T-helper 9 cell (primary cell): Measurements from ENCODE around the gene MT1X.

ENCODE experiments used
- DNase-seq: peaks from one replicate; pipeline ENCODE4 v3.0.0-alpha.2; 2020

MT1X gene

DNA sequence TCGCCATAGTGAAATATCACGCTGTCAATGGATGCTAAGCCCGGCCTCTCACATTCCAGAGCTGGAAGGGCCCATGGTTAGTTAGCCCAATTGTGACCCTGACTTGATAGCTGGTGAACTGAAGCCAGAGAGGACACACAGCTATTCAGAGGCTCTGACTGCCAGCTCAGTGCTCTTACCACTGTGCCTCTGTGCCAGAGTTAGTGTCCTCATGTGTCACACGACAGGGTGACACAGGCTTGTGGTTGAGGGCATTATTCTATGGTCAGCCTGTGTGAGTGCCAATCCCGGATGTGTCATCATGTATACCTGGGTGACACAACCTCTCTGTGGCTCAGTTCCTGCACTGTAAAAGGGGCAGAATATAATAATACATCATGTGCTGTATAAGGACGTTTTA, 2.5 kb upstream of the MT1X start:
- DNase-seq = no peak

DNA sequence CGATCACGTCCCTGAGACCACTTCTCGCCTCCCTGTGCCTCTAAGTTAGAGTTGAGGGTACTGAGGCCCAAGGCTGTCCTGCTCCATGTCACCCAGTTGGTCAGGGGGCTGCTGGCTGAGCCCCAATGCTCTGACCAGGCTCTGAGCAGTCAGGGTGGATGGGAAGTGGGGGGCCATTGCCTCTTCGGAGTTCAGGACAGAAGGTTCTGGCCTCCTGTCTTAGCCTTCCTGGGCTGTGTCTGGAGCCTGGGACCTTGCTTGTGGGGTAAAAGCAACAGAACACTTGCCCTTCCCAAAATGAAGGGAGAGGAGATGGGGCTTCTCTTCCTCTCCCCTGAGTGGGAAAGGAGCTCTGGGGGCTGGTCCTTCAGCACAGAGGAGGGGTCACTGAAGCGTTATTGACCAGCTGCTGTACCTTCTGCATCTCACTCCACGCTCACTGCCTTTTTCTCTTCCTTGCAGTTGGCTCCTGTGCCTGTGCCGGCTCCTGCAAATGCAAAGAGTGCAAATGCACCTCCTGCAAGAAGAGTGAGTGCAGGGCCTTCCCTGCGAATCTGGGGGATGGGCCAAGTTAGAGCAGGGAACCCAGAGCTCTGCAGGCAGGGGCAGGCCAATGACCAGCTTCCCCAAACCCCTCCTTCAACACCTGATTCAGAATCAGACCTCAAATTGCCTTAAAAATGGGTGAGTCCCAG, 580 bp downstream of the MT1X start:
- DNase-seq = no peak

DNA sequence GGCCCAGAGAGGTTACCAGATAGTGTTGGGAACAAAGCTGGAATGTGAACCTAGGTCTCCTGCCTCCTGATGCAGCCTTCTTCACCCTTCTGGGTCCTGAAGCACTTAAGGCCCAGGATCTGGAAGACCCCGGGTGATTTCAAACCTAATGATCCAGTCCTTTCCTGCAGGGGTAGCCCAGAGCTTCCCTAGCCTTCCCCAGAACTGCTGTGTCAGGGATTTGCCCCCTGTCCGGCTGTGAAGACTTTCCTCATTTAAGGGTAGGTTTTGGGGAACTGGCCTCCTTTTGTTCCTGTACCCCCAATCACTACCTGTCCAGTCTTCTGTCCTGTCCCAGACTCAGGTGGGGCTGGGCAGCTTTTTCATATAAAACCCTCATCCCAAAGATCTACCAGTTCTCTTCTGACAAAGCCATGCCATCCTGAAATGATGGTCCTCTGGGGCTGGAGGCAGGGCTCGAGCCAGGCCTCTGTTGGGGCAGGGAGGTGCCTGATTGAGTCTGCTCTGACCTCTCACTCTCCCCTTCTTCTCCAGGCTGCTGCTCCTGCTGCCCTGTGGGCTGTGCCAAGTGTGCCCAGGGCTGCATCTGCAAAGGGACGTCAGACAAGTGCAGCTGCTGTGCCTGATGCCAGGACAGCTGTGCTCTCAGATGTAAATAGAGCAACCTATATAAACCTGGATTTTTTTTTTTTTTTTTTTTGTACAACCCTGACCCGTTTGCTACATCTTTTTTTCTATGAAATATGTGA, 1.3 kb downstream of the MT1X start:
- DNase-seq = no peak

DNA sequence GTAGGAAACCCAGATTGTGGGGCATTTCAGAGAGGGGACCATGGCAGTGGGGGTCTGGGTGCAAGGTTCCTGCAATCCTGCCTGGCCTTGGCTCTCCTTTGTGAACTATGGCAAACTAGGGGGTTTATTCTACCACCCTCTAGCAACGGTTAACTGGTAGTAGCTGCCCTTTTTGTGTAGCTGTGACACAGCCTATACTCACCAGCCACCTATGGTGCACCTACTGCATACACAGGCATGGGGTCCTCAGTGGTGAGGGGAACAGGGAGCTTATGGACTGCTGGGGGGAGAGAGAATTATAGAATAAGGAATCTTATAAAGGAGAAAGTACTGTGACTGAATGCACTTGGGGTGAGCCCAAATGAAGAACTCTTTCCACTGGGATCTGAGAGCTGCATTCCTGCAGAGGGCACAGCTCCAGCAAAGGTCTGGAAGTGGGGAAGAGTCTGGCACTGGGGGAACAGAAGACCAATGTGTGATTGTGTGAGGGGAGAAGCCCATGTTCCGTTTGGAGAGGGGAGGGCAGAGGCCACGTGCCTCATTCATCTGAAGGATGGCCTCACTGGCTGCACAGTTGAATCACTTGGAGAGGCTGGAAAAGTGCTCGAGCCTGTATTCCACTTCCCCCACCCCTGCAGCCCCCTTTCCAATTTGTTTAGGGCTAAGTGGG, 2.1 kb downstream of the MT1X start:
- no peak for DNase-seq

DNA sequence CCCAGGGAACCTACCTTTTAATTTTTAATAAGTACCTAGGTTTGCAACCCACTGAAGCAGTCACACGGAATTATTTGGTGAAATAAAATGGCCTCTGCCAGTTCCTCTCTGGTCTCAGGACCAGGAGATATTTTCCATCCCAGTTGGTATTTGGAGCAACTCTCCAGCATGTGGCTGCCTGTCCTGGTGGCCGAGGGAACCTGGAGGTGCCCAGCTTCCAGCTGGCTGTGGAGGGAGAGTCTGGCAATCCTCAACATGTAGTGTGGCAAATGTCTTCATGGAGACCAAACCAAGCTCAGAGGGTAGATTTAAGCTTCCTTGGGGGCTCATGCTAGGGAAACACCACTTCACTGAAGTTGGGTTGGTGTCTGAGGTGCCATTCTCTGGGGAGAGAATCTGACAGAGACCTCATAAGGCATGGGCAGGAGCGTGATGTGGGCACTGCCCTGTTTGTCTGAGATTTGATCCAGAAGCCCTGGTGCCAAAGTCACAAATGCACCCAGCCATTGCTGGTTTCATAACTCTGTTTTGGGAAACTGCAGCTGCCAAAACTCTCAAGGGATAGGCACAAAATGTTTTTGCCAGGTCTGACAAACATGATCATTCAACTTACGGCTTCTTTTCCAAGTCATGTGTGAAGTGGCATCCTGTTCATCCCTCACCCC, 2.8 kb downstream of the MT1X start:
- no peak for DNase-seq

DNA sequence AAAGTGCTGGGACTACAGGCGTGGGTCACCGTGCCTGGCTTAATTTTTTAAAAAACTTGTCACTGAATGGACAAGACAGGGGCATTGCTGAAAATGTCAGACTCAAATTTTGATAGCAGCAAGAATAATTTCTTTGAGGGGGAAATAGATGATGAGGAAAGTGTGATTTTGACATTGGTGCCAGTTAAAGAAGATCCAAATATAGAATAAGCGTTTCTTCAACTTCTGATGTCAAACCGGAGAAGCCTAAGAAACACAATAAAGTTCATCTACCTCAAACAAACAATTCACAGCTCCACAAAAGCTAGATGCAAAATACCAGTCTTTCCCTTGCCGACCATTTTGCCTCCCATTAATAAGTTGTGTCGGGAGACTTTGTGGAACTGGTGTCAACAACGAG, 4.5 kb downstream of the MT1X start:
- no peak for DNase-seq

DNA sequence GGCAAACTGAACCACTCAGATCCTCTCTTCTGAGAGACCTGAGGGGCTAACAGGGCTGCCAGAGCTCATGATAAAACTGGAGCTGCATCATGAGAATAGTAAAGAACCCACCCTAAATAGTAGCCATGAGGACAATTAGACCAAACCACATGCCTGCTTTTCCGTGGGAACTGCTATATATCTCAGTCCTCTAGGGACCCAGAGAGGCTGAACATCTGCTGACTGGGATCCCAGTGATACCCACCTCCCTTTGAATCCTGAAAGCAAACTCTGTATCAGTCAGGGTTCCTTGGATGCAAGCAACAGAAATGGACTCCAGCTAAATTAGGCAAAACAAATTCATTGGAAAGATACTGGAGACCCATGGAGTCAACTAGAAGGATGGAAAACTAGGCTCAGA, 6.5 kb downstream of the MT1X start:
- no peak for DNase-seq

DNA sequence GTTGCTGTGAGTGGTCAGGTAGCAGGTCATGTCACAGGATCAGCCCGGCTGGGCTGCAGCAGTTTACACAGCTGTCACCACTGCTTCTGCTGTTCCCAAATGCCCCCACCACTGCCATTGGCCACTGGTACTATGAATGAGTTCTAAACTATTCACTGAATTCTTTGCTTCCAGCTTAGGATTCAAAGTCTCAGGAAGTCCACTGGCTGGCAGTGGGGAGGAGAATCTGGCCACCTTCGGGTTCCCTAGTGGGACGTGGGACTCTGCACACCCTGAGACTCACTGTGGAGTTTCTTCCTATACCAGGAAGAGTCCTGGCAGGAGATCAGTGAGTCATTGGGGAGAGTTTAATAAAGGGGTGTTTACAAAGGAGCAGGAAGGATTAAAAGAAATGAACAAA, 6.9 kb downstream of the MT1X start:
- no peak for DNase-seq

DNA sequence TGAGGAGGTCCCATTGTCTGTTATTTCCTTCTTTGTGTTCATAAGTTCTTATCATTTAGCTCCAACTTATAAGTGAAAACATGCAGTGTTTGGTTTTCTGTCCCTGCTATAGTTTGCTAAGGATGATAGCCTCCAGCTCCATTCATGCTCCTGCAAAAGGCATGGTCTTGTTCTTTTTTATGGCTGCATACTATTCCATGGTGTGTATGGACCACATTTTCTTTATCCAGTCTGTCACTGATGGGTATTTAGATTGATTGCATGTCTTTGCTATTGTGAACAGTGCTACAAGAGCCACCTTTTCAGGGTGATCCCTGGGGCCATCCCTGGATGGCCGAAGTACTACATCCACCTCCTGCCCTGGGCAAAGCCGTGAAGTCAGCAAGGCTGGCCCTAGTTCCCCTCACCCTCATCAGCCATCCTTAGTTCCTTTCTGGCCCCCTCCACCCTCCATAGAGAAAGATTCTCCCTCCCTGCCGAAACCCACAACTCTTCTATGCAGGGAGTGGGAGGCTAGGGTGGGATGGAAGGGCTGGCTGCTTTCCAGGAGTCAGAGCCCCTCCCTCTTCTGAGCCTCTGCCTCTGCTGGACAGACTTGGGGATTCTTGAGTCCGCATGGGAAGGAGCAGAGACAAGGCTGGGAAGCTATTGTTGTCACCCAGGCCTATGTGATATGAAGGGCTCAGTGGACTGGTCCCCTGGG, 8.3 kb downstream of the MT1X start:
- DNase-seq = no peak

DNA sequence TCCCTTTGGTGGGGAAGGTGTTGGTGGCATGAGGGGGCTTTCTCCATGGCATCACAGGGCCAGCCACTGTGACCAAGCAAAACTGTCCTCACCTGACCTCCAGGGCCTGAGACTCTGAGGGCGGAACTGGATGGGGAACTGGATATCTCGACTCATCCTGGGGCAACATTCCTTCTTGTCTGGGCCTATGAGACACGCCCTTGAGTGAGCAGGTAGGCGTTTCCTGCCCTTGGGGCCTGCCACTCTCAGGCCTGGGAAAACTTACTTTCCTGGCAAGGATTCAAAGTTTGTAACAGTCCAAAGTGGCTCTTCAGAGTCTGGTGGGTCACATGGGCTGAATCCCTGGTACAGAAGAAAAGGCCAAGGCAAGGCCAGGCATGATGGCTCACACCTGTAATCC, 9.6 kb downstream of the MT1X start:
- no peak for DNase-seq

DNA sequence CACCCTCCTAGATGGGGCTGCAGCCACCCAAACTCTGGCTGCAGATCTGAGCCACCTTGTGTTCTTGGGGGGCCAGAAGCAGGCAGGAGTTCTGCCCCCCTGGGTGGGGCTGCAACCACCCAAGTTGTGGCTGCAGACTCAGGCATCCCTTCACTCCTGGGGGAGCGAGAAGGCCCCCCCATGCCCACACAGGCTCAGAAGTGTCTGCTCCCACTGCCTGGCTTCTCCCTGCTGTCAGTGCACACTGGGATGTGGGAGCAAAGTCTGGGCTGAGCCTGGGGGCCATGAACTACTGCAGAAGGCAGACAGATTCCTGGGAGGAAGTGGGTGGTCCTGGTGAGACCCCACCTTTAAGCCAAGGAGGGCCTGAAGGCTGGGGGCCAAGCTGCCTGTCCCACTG, 13.0 kb downstream of the MT1X start:
- DNase-seq = no peak

DNA sequence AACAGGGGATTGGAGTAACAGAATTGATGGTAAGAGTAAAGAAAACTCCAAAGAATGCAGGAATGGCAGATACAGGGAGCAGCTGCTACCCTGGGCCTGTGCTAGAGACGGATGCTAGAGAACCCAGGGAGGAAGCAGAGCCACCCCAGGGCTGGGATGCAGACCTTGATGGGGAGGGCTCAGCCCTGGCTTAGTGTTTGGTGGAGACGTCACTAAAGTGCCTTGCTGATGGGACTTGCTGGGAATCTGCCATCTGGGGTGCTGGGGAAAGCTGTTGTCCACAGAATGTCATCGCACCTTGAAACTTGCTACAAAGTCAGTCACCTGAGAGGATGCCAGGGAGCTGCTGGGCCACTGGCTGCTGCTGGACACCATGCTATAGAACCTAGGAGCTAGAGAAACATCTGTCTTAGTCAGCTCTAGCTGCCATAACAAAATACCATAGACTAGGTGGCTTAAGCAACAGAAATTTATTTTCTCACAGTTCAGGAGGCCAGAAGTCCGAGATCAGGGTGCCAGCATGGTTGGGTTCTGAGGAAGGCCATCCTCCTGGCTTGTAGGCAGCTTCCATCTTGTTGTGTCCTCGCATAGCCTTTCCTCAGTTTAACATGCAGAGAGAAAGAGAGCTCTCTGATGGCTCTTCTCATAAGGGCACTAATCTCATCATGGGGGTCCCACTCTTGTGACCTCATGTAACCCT, 15.3 kb downstream of the MT1X start:
- no peak for DNase-seq

DNA sequence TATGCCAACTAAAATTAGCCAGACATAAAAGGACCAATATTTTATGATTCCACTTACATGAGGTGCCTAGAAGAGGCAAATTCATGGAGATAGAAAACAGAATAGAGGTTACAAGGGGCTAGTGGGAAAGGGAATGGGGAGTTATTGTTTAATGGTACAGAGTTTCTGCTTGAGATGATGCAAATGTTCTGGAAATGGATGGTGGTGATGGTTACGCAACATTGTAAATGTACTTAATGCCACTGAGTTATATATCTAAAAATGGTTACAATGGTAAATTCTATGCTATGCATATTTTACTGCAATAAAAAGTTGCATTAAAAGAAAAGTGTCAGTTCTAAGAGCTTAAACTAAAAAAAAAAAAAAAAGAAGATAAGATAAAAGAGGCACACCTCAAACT, 17.9 kb downstream of the MT1X start:
- no peak for DNase-seq

DNA sequence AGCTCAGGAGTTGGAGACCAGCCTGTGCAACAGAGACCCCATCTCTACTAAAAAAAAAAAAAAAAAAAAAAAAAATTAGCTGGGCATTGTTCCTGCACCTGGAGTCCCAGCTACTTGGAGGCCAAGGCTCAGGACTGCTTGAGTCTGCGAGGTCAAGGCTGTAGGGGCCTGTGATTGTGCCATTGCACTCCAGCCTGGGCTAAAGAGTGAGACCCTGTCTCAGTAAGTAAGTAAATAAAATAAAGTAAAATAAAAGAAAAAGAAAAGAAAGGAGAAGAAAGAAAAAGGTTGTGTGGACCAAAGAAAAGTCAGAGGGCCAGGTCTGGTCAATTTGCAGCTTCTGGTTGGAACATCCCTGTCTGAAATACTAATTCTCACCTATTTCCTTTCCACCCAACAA, 18.4 kb downstream of the MT1X start:
- DNase-seq = no peak

DNA sequence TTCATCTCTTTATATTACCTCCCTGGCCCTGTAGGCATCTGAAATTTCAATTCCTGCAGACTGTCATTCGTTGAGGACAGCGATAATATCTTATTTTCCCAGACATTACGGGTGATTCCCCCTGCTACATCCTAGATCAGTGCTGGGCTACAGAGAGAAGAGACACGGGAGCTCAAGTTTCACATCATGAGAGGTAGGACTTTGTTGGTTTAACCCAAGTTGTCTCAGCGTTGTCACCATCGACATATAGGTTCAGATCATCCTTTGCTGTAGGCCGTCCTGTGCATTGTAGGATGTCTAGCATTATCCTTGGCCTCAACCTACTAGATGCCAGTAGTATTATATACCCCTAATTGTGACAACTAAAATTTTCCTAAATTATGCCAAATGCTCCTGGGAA, 19.3 kb downstream of the MT1X start:
- DNase-seq = no peak

DNA sequence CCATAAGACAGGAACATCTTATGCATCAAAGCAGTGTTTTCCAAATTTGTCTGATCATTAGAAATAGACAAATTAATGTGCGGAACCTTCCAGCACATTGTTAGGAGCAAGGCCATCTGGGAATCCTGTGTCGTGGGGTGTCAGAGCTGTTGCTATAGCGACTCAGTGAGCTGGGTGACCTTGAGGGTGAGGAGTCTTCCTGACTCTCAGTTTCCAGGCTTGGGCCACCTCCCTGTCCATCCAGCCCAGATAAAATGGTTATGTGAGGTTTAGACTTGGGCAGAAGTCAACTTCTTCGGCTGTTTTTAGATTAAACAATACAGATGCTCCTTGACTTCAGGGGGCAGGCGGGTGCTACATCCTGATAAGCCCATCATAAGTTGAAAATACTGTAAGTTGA, 20.6 kb downstream of the MT1X start:
- no peak for DNase-seq

DNA sequence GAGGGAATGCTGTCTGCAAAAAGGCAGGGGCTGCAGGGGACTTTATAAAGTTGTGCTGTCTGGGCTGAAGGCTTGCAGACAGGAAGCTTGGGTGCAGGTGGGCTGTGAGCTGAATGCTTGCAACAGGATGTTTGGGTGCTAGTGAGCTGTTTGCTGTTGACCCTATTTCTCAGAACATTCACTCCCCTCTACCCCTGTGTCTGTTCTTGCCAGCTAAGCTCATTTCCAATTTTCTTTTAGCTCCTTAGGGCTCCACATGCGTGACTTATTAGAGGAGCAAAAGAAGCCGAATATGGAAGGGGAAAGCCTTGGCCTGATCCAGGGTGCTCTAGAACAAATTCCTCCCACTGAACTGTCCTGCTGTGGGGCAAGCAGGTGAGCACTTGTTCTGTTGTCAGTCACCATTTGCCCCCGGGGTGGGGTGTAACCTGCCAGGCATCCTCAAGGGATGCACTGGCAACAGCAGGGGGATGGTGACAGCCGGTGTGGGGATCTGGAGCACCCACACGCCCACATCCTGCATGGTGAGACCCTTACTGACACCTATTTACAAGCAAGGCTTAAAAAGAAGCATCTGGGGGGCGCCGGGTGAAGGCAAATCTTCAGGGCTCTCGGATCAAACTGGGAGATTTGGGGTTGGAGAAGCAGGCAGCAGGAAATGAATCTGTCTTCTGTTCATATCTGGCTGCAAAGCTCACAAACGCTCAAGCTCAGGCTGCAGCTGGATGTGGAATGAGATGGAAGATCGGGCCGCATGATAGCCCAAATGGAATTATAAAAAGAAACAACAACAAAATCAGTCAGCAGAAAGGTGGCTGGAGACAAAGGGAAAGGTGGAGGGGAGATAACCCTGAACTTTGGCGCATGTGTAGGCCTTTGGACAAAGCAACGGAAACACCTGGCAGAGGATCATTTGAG, 26.5 kb downstream of the MT1X start:
- DNase-seq = no peak

DNA sequence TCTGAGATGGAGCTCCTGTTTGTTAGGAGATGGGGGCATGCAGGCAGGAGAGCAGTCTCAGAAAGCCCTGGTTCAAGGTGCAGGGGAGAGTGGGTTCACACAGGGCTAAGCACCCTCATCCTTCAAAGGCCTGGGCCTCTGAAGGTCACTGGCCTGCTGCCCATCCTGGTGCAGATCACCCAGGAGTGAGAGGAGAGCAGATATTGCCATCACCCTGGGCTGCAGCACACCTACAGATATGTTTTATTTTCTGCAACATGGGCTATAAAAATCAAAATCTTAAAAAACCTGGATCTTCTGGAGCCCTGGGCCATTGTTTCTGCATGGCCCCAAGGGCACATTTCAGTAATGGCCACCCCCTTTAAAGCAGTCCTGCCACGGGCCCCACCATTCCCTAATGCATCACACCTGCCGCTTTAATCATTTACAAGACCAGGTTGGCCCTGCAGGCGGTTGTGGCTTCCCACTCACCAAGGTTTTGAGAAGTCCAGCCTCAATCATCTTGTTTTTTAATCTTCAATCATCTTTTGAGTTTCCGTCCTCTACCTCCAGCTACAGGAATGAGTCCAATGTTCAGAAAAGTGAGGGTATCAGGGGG, 27.3 kb downstream of the MT1X start:
- no peak for DNase-seq

DNA sequence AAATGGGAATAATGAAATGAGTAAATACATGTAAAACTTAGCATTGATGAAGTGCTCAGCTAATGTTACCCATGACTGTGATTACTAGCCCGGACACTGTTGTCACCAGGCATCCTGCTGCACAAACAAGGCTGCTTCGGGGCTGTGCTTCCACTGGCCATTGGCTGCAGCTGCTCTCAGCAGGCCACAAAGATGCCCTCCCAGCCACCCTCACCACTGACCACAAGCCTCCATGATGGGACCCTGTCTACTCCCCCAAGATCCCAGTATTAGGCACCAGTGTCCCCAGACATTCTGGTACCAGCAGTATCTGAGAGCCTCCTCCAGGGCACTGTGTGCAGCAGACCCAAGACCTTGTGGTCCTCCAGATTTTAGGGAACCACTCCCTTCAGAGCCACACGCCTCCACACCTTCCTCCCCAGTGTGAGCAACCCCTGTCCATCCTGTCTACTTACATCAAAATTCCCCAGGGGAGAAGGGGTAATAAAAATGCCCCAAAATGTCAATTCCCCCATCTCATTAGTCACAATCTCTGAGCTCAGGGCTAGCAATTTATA, 28.0 kb downstream of the MT1X start:
- DNase-seq = no peak

DNA sequence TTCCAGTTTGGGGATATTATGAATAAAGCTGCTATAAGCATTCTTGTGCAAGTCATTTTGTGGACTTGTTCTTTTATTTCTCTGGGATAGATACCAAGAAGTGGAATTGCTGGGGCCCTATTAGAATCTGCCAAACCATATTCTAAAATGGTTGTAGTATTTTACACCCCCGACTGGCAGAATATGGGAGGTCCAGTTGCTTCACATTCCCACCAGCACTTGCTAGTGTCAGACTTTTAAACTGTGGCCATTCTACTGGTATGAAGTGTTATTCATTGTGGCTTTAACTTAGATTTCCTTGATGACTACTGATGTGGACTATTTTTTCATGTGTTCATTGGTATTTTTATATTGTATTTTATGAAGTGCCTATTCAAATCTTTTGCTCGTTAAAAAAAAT, 29.6 kb downstream of the MT1X start:
- no peak for DNase-seq

DNA sequence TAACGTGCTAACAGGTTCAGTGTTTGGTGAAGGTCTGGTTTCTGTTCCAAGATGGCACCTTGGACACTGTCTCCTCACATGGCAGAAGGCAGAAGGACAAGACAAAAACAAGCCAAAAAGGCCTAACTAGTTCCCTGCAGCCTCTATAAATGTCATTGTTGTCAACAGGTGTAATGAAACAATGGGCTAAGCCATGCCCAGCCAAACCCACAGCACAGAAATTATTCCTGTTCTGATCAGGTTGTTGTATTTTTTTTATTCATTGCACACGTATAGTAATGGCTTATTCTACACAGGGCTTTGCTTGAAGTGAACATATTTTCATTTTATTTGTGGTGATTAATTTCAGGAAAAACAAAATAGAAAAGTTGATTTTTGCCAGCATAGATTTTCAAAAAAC, 31.5 kb downstream of the MT1X start:
- no peak for DNase-seq
